BJ (cell line): ENCODE measurements around the gene FBLIM1. TPM values are rescaled to one million over a fixed set of nuclear protein-coding genes. Genes with fewer than 3 reads are reported as not detected.

Experiments used
- CTCF ChIA-PET: fragments of 350-600 bp; formaldehyde crosslinking; extraction: SDS; loops from one replicate; lab custom pipeline; 2021; ENCODE audit warnings: antibody characterized with exemption, inconsistent platforms; lab: Yijun Ruan, JAX
- POLR2A ChIA-PET: fragments of 300-600 bp; sonication (Branson Sonifier 250); formaldehyde crosslinking; extraction: SDS; loops from one replicate; lab custom pipeline; 2021; ENCODE audit warnings: antibody characterized with exemption; lab: Charles Lee
- DNase-seq: peaks from one replicate; pipeline ENCODE4 v3.0.0-alpha.2; 2011; ENCODE audit warnings: low read depth
- H3K27me3 ChIP-seq: 2 replicates; pipeline ENCODE4 v1.6.0; 2011; ENCODE audit warnings: low read length; ENCODE audit not compliant: control insufficient read depth, insufficient read depth
- H3K36me3 ChIP-seq: 2 replicates; pipeline ENCODE4 v1.5.1; 2011; ENCODE audit warnings: low read length; ENCODE audit not compliant: control insufficient read depth, insufficient read depth
- H3K4me3 ChIP-seq: 2 replicates; pipeline ENCODE4 v1.5.1; 2011; ENCODE audit warnings: low read depth, mild to moderate bottlenecking, control low read depth, low read length
- CTCF ChIP-seq: IDR thresholded peaks from 2 replicates; pipeline ENCODE4 v1.5.1; 2011; ENCODE audit warnings: low read depth, mild to moderate bottlenecking, control low read depth, inconsistent platforms, low read length, moderate library complexity; ENCODE audit not compliant: insufficient read depth
- polyA plus RNA-seq: library from polyadenylated mRNA; depleted of rRNA; stranded (reverse); fragments of >200 nt; gene quantifications from 2 replicates; pipeline ENCODE4 v1.2.3, GENCODE V29; 2011

Gene FBLIM1
- polyA plus RNA-seq, 1 experiment, result 254 TPM

GRCh38 chr1:15808955-15809354, 50.4 kb downstream of the FBLIM1 start:
- Histone ChIP-seq H3K36me3 (no peaks in the 10 kb centered on the region), H3K27me3 (no peaks in the 10 kb centered on the region), H3K4me3 (no peak overlapping the region)
- POLR2A ChIA-PET, result no interaction called here
- DNase-seq, result no peak
- CTCF ChIA-PET, result no interaction called here
- no peak for TF ChIP-seq CTCF

DNA sequence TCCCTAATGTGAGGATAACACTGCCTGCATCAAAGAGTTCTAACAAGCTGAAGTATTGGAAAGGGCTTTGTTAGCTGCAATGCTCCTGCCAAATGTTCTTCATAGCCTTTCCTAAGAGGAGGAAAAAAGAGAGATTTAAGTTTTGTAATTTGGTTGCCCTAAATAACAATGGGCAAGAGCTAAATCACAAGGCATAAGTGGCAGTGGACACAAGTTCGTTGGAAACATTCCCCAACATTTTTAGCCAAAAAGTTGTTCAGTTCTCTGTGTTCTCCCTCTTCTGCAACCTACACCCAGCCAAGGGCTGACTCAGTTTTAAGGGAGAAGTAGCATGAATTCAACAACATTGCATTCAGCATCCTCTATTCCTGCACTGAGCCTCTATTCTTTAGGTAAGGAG, 51.5 kb downstream of the FBLIM1 start:
- DNase-seq, result no peak
- CTCF ChIA-PET, result interaction anchor here (0.8 kb wide), 1 partner anchor 11 kb away, joined by 4 read pairs; no protein-coding TSS in a partner anchor
- no peaks in the 10 kb centered on the region for H3K27me3 ChIP-seq
- TF ChIP-seq CTCF, result no peak
- H3K36me3 ChIP-seq, result no peaks in the 10 kb centered on the region
- H3K4me3 ChIP-seq, result no peak overlapping the region
- POLR2A ChIA-PET, result interaction anchor here (0.6 kb wide), 1 partner anchor 24 kb away, joined by 15 read pairs; no protein-coding TSS in a partner anchor

DNA sequence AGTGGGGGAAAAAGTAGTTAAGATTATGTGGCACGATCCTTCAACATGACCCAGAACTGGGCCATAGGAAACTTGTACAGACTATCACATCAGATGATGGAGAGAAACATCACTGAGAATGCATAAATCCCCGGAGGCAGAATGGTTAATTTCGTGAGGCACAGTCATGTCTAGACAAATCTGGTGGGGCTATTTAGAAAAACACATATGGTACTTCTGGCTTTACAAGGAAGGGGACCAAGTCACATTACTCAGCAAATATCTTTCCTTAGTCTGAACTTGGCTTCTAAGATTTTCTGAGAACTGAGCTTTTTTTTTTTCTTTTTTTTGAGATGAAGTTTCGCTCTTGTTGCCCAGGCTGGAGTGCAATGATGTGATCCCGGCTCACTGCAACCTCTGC, 58.1 kb downstream of the FBLIM1 start:
- Histone ChIP-seq H3K27me3 (no peaks in the 10 kb centered on the region), H3K4me3 (no peak overlapping the region), H3K36me3 (no peaks in the 10 kb centered on the region)
- CTCF ChIA-PET, result interaction anchor here (1.0 to 2.7 kb wide), 7 partner anchors 9 to 178 kb away, joined by 3 to 18 read pairs (median 8); partner anchors contain the start of gene UQCRHL
- POLR2A ChIA-PET, result interaction anchor here (0.6 kb wide), 1 partner anchor 17 kb away, joined by 3 read pairs; no protein-coding TSS in a partner anchor
- TF ChIP-seq CTCF, result no peak
- no peak for DNase-seq

GRCh38 chr1:15820478-15820877, 61.9 kb downstream of the FBLIM1 start:
- no peak for DNase-seq
- TF ChIP-seq CTCF, result no peak
- H3K4me3 ChIP-seq, result no peak overlapping the region
- CTCF ChIA-PET, result interaction anchor here (0.9 to 1.2 kb wide), 2 partner anchors 29 to 175 kb away, joined by 3 to 4 read pairs; no protein-coding TSS in a partner anchor
- H3K36me3 ChIP-seq, result no peaks in the 10 kb centered on the region
- POLR2A ChIA-PET, result no interaction called here
- H3K27me3 ChIP-seq, result no peaks in the 10 kb centered on the region

DNA sequence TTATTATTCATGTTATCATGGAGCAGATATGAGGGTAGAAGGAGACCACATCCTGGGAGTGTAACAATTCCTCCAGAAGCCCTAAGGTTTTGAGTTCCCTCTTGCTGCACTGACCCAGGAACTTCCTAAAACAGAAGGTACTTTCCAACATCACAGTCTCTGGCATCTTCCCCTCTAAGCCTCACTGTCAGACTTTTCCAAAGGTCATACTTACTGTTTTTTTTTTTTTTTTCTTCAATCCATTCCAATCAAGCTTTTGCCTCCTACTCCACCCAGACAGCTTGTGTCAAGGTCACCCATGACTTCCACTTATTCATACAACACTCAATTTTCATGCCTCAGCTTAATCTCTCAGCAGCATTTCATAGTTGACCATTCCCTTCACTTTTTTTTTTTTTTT, 67.2 kb downstream of the FBLIM1 start:
- Histone ChIP-seq H3K36me3 (no peaks in the 10 kb centered on the region), H3K27me3 (no peaks in the 10 kb centered on the region), H3K4me3 (no peak overlapping the region)
- no peak for DNase-seq
- POLR2A ChIA-PET, result no interaction called here
- TF ChIP-seq CTCF, result no peak
- CTCF ChIA-PET, result interaction anchor here (1.0 kb wide), 1 partner anchor 253 kb away, joined by 4 read pairs; no protein-coding TSS in a partner anchor
